NCI-H2081 treated with DMSO at 0.1 percent for 48 hours (cell line): Measurements from ENCODE around the gene PIK3R4.

Source experiments
- DNase-seq: peaks from one replicate; lab custom pipeline; 2025; lab: John Stamatoyannopoulos, UW

The PIK3R4 gene

GRCh38 chr3:130741946-130742610, 4.6 kb downstream of the PIK3R4 start:
- no peak for DNase-seq

GRCh38 chr3:130739848-130740247, 6.8 kb downstream of the PIK3R4 start:
- DNase-seq = no peak

- DNase-seq = no peak
Observed at GRCh38 chr3:130738241-130738640, 8.4 kb downstream of the PIK3R4 start.

GRCh38 chr3:130737622-130738021, 9.0 kb downstream of the PIK3R4 start:
- no peak for DNase-seq

- DNase-seq = no peak
Observed at GRCh38 chr3:130733236-130733875, 13.3 kb downstream of the PIK3R4 start.

- no peak for DNase-seq
Observed at GRCh38 chr3:130732501-130732900, 14.1 kb downstream of the PIK3R4 start.

- no peak for DNase-seq
Observed at GRCh38 chr3:130731817-130732216, 14.8 kb downstream of the PIK3R4 start.

- DNase-seq = no peak
Observed at GRCh38 chr3:130729154-130729553, 17.5 kb downstream of the PIK3R4 start.

- DNase-seq = no peak
Observed at GRCh38 chr3:130728037-130728436, 18.6 kb downstream of the PIK3R4 start.

GRCh38 chr3:130725746-130726145, 20.9 kb downstream of the PIK3R4 start:
- DNase-seq = no peak

GRCh38 chr3:130715616-130716015, 31.0 kb downstream of the PIK3R4 start:
- no peak for DNase-seq

GRCh38 chr3:130712718-130713423, 33.8 kb downstream of the PIK3R4 start:
- no peak for DNase-seq

GRCh38 chr3:130711565-130712324, 34.9 kb downstream of the PIK3R4 start:
- no peak for DNase-seq

- no peak for DNase-seq
Observed at GRCh38 chr3:130709671-130710070, 37.0 kb downstream of the PIK3R4 start.

- DNase-seq = no peak
Observed at GRCh38 chr3:130707902-130708601, 38.6 kb downstream of the PIK3R4 start.

GRCh38 chr3:130705501-130705900, 41.1 kb downstream of the PIK3R4 start:
- DNase-seq = no peak

GRCh38 chr3:130702985-130703384, 43.6 kb downstream of the PIK3R4 start:
- DNase-seq = no peak

GRCh38 chr3:130700541-130700940, 46.1 kb downstream of the PIK3R4 start:
- no peak for DNase-seq

GRCh38 chr3:130699765-130700164, 46.9 kb downstream of the PIK3R4 start:
- DNase-seq = peak; percentile 12

GRCh38 chr3:130693314-130693713, 53.3 kb downstream of the PIK3R4 start:
- no peak for DNase-seq

- DNase-seq = no peak
Observed at GRCh38 chr3:130692455-130692854, 54.2 kb downstream of the PIK3R4 start.
